AG10803 (cell line): ENCODE measurements around the gene RALGPS2.

ENCODE experiments used
- DNase-seq: peaks from one replicate; pipeline ENCODE4 v3.0.0; 2010; ENCODE audit warnings: low read depth
- H3K4me3 ChIP-seq: 2 replicates; pipeline ENCODE4 v1.5.1; 2011; ENCODE audit warnings: mild to moderate bottlenecking, low read length, control low read depth
- CTCF ChIP-seq: conservative IDR thresholded peaks from 2 replicates; pipeline ENCODE4 v1.5.1; 2011; ENCODE audit warnings: mild to moderate bottlenecking, low read length, control low read depth, inconsistent platforms

The RALGPS2 gene

GRCh38 chr1:178776553-178776952, 51.5 kb downstream of the RALGPS2 start:
- DNase-seq: no peak
- no peak overlapping the region for H3K4me3 ChIP-seq
- TF ChIP-seq CTCF: no peak

- TF ChIP-seq CTCF: no peak
- H3K4me3 ChIP-seq: no peak overlapping the region
- no peak for DNase-seq
These were observed 56.7 kb downstream of the RALGPS2 start for GRCh38 chr1:178781533-178782330.

GRCh38 chr1:178784131-178784536, 59.1 kb downstream of the RALGPS2 start:
- DNase-seq: no peak
- no peak for TF ChIP-seq CTCF
- H3K4me3 ChIP-seq: no peak overlapping the region

GRCh38 chr1:178792394-178792793, 67.3 kb downstream of the RALGPS2 start:
- no peak for TF ChIP-seq CTCF
- no peak for DNase-seq
- H3K4me3 ChIP-seq: no peak overlapping the region

- no peak for DNase-seq
- TF ChIP-seq CTCF: no peak
- H3K4me3 ChIP-seq: no peak overlapping the region
These were observed 71.0 kb downstream of the RALGPS2 start for GRCh38 chr1:178796013-178796412.

GRCh38 chr1:178797590-178797989, 72.5 kb downstream of the RALGPS2 start:
- DNase-seq: no peak
- TF ChIP-seq CTCF: no peak
- H3K4me3 ChIP-seq: no peak overlapping the region

GRCh38 chr1:178798232-178798861, 73.3 kb downstream of the RALGPS2 start:
- no peak overlapping the region for H3K4me3 ChIP-seq
- no peak for TF ChIP-seq CTCF
- DNase-seq: no peak
